HUDEP-2 (cell line): ENCODE results near the gene PCBP3.

Source experiments
- DNase-seq, 76 experiments: peaks; one replicate each; lab custom pipeline; 2025; ENCODE audit not compliant: unreplicated experiment in 76 of 76; lab: John Stamatoyannopoulos, UW

PCBP3 gene

DNA sequence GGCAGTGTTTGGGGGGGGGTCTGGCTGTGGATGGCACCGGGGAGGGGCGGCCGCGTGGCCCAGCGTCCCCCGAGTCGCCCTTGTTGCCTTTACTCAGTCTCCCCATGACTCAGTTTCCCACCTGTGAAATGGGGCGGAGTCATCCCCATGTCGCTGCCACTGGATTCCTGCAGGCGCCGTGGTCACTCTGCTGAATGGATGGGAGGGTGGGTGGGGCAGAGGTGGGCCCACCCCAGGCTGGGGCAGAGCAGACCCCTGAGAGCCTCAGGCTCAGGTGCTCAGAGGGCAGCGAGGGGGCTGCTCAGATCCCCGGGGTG, 340.1 kb downstream of the PCBP3 start:
- no peak for DNase-seq

DNA sequence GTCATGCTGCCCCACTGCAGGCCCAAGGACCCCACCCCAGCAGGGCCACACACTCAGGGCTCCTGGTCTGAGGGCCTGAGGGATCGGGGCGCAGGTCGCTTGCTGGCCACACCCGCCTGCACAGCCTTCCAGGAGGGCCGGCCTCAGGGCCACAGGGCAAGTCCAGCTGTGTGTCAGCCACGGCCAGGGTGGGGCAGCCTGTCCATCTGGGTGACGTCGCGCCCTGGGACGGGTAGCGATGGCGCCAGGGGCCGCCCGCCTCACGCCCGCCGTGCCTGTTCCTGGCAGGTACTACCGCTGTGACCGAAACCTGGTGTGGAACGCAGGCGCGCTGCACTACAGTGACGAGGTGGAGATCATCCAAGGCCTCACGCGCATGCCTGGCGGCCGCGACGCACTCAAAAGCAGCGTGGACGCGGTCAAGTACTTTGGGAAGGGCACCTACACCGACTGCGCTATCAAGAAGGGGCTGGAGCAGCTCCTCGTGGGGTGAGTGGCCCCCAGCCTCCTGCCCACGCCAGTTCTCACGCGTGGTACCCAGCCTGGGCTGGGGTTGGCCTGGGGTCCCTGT, 340.5 kb downstream of the PCBP3 start:
- DNase-seq, result no peak

DNA sequence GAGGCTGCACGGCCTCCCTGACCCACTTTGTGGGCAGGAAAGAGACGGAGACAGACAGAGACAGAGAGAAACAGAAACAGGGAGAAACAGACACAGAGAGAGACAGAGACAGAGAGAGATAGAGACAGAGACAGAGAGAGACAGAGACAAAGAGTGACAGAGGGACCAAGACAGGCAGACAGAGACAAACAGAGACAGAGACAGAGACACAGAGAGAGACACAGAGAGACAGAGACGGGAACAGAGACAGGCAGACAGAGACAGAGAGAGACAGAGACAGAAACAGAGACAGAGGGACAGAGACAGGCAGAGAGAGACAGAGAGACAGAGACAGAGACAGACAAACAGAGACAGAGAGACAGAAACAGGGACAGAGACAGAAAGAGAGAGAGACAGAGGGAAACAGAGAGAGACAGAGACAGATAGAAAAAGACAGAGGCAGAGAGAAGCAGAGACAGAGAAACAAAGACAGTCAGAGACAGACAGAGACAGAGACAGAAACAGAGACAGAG, 341.1 kb downstream of the PCBP3 start:
- no peak for DNase-seq

DNA sequence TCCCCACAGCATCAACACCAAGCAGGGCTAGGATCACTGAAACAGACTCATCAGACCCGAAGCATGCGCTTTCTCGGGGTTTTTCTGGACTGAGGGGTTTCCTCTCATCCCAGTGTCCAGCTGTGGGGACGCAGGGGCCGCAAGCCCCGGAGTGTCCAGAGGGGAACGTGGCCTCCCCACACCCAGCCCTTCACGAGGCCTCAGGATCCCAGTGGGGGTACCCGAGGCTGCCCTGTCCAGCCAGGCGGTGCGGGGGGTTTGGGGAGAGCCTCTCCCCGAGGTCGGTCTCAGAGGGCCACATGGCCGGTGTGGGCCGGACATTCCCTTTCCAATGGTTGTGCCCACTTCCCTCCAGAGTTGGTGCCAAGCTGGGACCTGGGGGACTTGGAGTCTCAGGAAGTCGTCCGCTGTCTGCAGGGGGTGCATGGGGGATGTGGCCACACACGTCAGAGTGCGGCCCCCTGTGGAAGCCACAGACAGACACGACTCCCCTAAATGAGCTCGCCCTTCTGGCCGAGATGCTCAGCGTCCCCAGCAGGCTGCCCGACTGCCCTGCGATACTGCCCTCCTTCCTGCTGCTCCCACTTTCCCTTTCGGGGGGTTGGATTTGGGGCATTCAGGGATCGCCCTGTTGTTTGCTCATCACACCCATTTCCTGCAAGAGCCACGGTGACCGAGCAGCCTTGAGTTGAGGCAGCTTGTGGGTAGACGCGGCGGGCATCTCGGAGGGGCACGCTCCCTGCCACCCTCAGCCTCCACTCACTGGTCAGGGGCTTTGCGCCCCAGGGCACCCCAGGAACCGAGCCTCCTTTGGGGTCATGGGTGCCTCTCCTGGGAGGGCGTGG, 342.2 kb downstream of the PCBP3 start:
- DNase-seq, result no peak

- DNase-seq, result no peak
Observed at GRCh38 chr21:45986316-45987051, 343.0 kb downstream of the PCBP3 start.

- DNase-seq, result no peak
Observed at GRCh38 chr21:45987121-45987711, 343.7 kb downstream of the PCBP3 start.

DNA sequence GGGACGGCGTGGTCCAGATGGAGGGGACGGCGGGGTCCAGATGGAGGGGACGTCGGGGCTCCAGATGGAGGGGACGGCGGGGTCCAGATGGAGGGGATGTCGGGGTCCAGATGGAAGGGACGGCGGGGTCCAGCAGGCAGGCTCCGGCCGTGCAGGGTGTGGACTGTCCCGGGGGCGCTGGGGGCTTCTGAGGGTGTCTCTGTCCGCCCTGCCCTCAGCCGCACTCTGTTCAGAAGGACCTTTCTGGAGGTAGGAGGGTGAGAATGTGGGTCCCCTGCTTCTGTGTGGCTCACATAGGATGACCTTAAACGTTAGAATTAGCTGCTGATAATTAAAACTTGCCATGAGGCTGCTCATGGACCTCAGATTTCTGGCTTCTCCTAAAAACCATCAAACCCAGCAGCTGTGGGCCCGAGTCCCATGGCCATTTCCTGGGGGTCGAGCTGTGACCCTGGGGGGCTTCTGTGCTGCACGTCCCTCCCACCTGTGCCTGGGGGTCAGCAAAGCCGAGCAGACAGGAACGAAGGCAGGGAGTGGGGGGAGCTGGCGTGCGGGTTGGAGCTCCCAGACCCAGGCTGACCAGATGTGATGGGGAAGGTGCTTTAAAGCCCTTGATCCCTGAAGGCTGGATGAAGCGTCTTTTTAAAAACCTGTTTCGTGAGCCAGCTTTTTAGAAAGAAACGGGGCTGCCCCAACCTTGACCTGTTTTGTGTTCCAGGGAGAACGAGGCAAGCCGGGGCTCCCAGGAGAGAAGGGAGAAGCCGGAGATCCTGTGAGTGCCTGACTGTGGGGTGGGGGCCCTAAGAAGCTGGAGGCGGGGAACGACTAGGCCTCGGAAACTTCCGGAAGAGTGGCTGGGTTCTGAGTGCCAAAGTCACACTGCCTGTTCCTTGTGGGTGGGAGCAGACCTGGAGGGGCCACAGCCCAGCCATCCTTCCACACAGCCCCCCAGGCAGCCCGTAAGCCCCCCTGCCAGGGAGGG, 345.1 kb downstream of the PCBP3 start:
- no peak for DNase-seq

GRCh38 chr21:45989355-45990048, 346.0 kb downstream of the PCBP3 start:
- no peak for DNase-seq

- DNase-seq, result no peak
Observed at GRCh38 chr21:45990049-45990711, 346.7 kb downstream of the PCBP3 start.

GRCh38 chr21:45990741-45991605, 347.4 kb downstream of the PCBP3 start:
- DNase-seq, result no peak

GRCh38 chr21:45991606-45992300, 348.2 kb downstream of the PCBP3 start:
- DNase-seq, result no peak
